ENCODE measurements around the gene RAPGEF6. TPM values are rescaled to one million over a fixed set of nuclear protein-coding genes. Genes with fewer than 3 reads are reported as not detected.

RAPGEF6 gene
- total RNA-seq, 1 experiment from 2014 or later: 9.7 TPM

DNA sequence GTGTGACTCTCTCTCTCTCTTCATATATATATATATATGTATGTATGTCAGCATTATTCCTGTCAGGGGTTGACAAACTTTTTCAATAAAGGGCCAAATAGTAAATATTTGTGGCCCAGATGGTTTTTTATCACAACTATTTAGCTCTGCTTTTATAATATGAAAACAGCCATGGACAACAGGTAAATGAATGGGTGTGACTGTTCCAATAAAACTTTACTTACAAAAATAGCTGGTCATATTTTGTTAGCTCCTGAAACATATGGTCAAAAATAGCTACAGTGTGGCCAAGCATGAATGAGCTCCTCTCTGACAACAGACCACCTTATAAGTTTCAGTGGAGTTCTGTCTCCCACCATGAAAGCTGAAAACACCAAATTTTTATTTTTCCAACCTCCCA lies 21.6 kb downstream of the RAPGEF6 start:
- H3K27me3 ChIP-seq (ENCODE audit: low read length): no peaks in the 10 kb centered on the region
- POLR2A ChIA-PET (ENCODE audit: unreplicated experiment): no interaction called here
- H2AFZ ChIP-seq (ENCODE audit: low read length): no peak overlapping the region
- no peak overlapping the region for H3K4me2 ChIP-seq (ENCODE audit: low read length)
- intact Hi-C loops (cut with micrococcal nuclease): no loop called here
- no peaks in the 10 kb centered on the region for H3K9me3 ChIP-seq (ENCODE audit: low read length)
- no peaks in the 10 kb centered on the region for H3F3A ChIP-seq (ENCODE audit: low read length, unreplicated experiment)
- peaks cover 98% of the 10 kb centered on the region for H3K79me2 ChIP-seq (ENCODE audit: low read length)
- ATAC-seq: no peak
- BruUV-seq (replicated peaks): no TSS peak
- TF ChIP-seq, protein P1, sequence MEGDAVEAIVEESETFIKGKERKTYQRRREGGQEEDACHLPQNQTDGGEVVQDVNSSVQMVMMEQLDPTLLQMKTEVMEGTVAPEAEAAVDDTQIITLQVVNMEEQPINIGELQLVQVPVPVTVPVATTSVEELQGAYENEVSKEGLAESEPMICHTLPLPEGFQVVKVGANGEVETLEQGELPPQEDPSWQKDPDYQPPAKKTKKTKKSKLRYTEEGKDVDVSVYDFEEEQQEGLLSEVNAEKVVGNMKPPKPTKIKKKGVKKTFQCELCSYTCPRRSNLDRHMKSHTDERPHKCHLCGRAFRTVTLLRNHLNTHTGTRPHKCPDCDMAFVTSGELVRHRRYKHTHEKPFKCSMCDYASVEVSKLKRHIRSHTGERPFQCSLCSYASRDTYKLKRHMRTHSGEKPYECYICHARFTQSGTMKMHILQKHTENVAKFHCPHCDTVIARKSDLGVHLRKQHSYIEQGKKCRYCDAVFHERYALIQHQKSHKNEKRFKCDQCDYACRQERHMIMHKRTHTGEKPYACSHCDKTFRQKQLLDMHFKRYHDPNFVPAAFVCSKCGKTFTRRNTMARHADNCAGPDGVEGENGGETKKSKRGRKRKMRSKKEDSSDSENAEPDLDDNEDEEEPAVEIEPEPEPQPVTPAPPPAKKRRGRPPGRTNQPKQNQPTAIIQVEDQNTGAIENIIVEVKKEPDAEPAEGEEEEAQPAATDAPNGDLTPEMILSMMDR (conservative IDR thresholded peaks at IDR 0.05; ENCODE audit: low read depth, low read length): no peak
- TF ChIP-seq EZH2phosphoT487 (IDR thresholded peaks at IDR 0.05; ENCODE audit: borderline replicate concordance, low read length) (no peak), EZH2 (IDR thresholded peaks at IDR 0.05; ENCODE audit: low read length, unreplicated experiment) (no peak)
- peaks cover 28% of the 10 kb centered on the region for H3K4me1 ChIP-seq (ENCODE audit: insufficient read depth, low read length)
- no peak overlapping the region for H3K9ac ChIP-seq (ENCODE audit: low read length)
- H3K36me3 ChIP-seq (ENCODE audit: low read depth, low read length): no peaks in the 10 kb centered on the region
- CTCF ChIA-PET: no interaction called here
- no peak overlapping the region for H3K27ac ChIP-seq (ENCODE audit: low read length)
- no peaks in the 10 kb centered on the region for H3K9me2 ChIP-seq (replicated peaks; ENCODE audit: low read length)
- no peak for DNase-seq
- H3K4me3 ChIP-seq (ENCODE audit: low read length): no peak overlapping the region
- H4K20me1 ChIP-seq (ENCODE audit: low read length): peaks cover 10% of the 10 kb centered on the region; the same call in 1 of the 2 replicates

- Histone ChIP-seq H3K27ac (ENCODE audit: low read length) (no peak overlapping the region), H3K9ac (ENCODE audit: low read length) (no peak overlapping the region), H3K9me3 (ENCODE audit: low read length) (no peaks in the 10 kb centered on the region), H2AFZ (ENCODE audit: low read length) (no peak overlapping the region), H3K4me2 (ENCODE audit: low read length) (no peak overlapping the region), H3K4me1 (ENCODE audit: insufficient read depth, low read length) (peaks cover 21% of the 10 kb centered on the region), H3F3A (ENCODE audit: low read length, unreplicated experiment) (no peaks in the 10 kb centered on the region), H3K9me2 (replicated peaks; ENCODE audit: low read length) (no peaks in the 10 kb centered on the region), H4K20me1 (ENCODE audit: low read length) (peaks cover 7% of the 10 kb centered on the region; the same call in 1 of the 2 replicates), H3K27me3 (ENCODE audit: low read length) (no peaks in the 10 kb centered on the region), H3K4me3 (ENCODE audit: low read length) (no peak overlapping the region), H3K79me2 (ENCODE audit: low read length) (peaks cover 98% of the 10 kb centered on the region), H3K36me3 (ENCODE audit: low read depth, low read length) (no peaks in the 10 kb centered on the region)
- TF ChIP-seq, protein P1 (conservative IDR thresholded peaks at IDR 0.05; ENCODE audit: low read depth, low read length): no peak
- ATAC-seq: no peak
- no peak for DNase-seq
- no TSS peak for BruUV-seq (replicated peaks)
- CTCF ChIA-PET: no interaction called here
- POLR2A ChIA-PET (ENCODE audit: unreplicated experiment): no interaction called here
- intact Hi-C loops (cut with micrococcal nuclease): no loop called here
Measured at GRCh38 chr5:131611064-131611381, 24.0 kb downstream of the RAPGEF6 start.

GRCh38 chr5:131610198-131611063 lies 24.6 kb downstream of the RAPGEF6 start:
- POLR2A ChIA-PET (ENCODE audit: unreplicated experiment): no interaction called here
- Histone ChIP-seq H3K9ac (ENCODE audit: low read length) (no peak overlapping the region), H3K36me3 (ENCODE audit: low read depth, low read length) (no peaks in the 10 kb centered on the region), H3K27me3 (ENCODE audit: low read length) (no peaks in the 10 kb centered on the region), H3K4me1 (ENCODE audit: insufficient read depth, low read length) (peaks cover 19% of the 10 kb centered on the region), H4K20me1 (ENCODE audit: low read length) (peaks cover 7% of the 10 kb centered on the region; the same call in 1 of the 2 replicates), H3K79me2 (ENCODE audit: low read length) (peaks cover 96% of the 10 kb centered on the region), H3K27ac (ENCODE audit: low read length) (no peak overlapping the region), H3K9me2 (replicated peaks; ENCODE audit: low read length) (no peaks in the 10 kb centered on the region), H2AFZ (ENCODE audit: low read length) (no peak overlapping the region), H3K4me2 (ENCODE audit: low read length) (no peak overlapping the region), H3K4me3 (ENCODE audit: low read length) (no peak overlapping the region), H3K9me3 (ENCODE audit: low read length) (no peaks in the 10 kb centered on the region), H3F3A (ENCODE audit: low read length, unreplicated experiment) (no peaks in the 10 kb centered on the region)
- CTCF ChIA-PET: no interaction called here
- ATAC-seq: peak; percentile 65
- intact Hi-C loops (cut with micrococcal nuclease): no loop called here
- no TSS peak for BruUV-seq (replicated peaks)
- DNase-seq: peak; percentile 56
- TF ChIP-seq, protein P1 (conservative IDR thresholded peaks at IDR 0.05; ENCODE audit: low read depth, low read length): no peak
- no peak for TF ChIP-seq EZH2phosphoT487 (IDR thresholded peaks at IDR 0.05; ENCODE audit: borderline replicate concordance, low read length)
- TF ChIP-seq EZH2 (IDR thresholded peaks at IDR 0.05; ENCODE audit: low read length, unreplicated experiment): no peak
